GM18499 (cell line): ENCODE data around the gene PTAFR.

Experiments
- ATAC-seq: cut with Tn5 transposase; IDR thresholded peaks from one replicate; pipeline ENCODE4 v1.9.1; 2021; ENCODE audit warnings: moderate number of reproducible peaks; ENCODE audit not compliant: insufficient read depth, unreplicated experiment

Gene PTAFR, protein sequence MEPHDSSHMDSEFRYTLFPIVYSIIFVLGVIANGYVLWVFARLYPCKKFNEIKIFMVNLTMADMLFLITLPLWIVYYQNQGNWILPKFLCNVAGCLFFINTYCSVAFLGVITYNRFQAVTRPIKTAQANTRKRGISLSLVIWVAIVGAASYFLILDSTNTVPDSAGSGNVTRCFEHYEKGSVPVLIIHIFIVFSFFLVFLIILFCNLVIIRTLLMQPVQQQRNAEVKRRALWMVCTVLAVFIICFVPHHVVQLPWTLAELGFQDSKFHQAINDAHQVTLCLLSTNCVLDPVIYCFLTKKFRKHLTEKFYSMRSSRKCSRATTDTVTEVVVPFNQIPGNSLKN

DNA sequence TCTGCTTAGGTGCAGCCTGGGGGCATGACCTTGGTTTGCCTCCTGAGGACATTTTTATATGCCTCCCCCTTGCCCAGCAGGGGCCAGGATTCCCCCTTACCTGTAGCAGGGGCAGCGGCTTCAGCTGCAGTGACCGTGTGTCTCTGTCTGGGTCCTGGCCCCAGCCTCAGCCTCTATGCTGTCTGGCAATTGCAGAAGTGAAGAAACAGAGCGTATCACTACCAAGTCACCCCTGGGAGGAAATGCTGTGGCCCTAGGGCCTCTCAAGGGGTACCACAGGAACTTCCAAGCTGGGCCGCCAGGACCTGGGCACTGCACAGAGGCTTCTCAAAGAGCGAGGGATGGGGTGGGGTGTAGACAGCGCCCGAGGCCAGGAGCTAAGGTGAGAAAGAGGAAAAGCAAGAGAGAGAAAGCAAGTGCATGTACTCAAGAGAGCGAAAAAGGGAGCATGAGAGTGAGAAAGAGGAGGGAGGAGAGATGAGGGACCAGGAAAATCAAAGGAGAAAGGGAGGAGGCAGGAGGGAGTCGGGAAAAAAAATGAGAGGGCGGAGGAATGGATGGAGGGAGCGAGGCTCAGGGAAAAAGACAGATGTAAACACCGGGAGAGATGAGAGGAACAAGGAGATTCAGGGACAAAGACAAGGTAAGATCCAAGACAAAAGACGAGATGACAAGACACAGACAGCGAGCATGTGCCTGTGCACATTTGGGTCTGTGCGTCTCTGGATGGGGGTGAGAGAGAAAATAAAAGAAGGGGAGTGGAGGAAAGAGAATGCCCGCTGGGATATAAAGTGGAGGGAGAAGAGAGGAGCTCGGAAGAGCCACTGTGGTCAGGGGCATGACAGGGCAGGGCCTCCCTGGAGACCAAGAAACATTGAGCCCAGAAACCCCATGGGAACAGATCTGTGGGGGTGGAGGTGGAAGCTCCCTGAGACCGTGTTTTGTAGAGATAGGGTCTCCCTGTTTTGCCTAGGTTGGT is at the start of gene PTAFR:
Gene PTAFR, minus strand, starts transcription at position 199 of the 979 bp plus-strand sequence. CDS start 25,669 bp downstream, outside the sequence.
- ATAC-seq, result no peak

DNA sequence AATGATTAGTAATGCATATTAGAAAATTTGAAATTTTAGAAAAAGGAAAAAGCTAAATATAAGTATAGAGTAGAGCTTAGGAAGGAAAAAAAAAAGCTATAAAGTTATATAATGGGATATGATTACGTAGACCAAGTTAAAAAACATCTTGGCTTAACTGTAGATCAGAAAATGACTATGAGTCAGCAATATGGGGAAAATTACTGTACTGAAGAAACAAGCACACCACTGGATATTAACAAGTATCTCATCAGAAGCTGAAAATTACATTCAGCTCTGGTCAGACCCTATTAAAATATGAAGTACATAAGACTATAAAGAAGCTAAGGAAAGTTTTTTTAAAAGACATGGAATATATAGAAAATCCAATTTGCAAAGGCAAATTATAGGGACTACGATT is 36.8 kb upstream of the PTAFR start:
- ATAC-seq, result no peak

DNA sequence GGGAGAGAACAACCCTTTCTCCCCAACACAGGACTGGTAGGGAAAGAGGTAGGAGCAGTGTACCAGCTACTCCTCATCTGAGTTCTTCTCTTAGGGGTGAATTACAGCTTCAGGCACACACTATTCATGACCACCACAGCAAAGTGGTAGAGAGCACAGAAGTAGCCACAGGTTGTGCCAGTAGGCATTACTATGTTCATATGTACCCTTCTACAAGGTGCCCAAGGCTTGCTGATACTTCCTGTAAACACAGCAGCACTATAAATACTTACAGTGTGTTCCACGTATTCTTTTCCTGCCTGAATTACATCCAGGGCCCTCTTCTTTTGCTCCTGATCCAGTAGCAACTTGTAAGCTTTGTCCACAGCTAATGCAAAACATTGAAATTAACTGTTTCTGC is 33.2 kb upstream of the PTAFR start:
- no peak for ATAC-seq

DNA sequence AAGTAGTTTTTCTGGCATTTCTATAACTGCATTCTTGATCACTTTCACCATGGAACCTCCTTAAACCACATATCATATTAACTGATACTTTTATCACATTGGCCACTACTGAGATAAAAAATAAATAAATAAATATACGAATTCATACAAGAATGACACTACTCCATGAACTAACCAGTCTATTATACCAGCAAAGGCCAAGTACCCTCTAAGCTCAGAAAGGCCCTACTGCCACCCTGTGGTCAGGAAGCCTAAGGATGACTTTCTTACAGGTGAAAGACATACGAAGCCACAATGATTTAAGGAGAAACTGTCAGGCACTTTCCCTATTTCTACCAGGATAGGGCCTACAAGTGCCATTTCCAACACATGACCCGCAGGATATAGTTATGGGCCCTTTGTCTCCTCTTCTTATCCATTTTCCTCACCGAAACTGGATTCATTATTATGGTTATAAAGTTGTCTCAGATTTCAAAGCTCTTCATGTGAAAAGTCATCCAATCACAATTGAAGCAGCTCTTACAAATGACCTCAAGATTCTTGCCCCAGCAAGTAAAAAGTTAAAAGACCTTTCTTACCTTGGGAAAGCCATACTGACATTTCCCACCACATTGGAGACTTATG is 32.4 kb upstream of the PTAFR start:
- ATAC-seq, result no peak

DNA sequence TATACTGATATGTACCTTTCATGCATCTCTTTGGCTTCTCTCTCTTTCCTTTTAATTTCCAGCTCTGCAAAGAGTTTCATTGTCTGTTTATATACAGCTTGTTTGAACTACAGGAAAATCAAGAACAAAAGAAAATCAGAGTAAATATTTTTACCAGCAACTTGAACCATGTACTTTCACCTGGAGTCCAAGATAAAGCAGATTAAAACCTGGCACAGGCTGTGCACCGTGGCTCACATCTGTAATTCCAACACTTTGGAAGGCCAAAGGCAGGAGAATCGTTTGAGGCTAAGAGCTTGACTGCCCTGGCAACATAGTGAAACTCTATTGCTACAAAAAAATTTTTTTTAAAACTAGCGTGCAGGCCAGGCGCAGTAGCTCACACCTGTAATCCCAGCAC is 28.8 kb upstream of the PTAFR start:
- ATAC-seq, result no peak

DNA sequence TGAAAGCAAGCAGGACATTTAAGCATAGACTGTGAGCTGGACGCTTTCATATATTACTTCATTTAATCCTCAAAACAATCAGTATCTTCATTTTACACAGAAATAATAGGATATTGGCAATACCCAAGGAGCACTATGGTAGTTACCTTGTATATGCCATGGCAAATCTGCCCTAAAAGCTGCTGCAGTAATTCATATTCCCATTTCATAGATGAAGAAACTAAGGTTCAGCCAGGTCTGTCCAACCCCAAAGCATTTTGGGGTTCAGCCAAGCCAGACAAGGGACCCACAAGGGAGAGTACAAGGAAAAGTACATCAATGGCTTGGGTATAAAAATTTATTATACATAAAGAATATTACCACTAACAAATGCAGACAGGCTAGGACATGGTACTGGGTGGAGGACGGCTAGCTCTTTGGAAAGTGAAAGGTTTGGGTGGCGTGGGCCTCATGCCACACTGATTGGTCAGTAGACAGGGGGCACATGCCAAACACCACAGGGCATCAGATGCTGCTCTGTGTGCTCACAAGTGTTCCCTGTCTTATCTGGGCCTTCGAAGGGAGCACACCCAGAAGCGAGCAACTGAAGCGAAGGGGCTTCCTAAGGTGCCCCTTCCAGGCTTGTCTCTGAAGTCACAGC is 23.9 kb upstream of the PTAFR start:
- no peak for ATAC-seq

DNA sequence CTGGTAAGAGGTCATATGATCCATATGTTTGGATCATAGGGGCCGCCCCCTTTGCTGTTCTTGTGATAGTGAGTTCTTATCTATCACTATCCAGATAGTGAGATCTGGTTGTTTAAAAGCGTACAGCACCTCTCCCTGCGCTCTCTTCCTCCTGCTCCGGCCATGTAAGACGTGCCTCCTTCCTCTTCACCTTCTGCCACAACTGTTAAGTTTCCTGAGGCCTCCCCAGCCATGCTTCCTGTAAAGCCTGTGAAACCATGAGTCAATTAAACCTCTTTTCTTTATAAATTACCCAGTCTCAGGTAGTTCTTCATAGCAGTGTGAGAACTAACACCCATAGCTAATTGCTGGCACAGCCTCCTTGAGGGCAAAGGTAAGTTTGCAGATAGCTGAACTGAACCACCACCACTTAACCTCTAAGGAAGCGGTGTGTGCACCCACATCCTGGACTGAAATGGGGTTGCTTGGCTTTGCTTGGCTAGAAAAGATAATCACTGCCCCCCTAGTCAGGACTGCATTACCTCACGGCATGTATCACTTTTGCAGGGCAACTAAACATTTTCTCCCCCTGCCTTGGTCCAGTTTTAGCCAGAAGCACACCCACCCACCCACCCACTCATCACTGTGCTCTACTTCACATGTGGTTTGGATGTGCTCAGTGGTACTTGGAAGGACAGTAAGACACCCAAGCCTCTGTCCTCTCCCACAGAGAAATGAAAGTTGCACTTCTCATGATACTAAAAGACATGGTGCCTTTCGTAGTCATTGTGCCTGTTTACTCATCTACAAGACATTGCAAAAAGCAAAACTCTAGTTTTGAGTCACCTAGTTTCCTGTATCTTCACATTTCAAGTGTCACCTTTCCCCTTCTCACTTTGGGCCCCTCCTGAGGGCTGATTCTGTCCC is 23.1 kb upstream of the PTAFR start:
- ATAC-seq, result peak; percentile 65

DNA sequence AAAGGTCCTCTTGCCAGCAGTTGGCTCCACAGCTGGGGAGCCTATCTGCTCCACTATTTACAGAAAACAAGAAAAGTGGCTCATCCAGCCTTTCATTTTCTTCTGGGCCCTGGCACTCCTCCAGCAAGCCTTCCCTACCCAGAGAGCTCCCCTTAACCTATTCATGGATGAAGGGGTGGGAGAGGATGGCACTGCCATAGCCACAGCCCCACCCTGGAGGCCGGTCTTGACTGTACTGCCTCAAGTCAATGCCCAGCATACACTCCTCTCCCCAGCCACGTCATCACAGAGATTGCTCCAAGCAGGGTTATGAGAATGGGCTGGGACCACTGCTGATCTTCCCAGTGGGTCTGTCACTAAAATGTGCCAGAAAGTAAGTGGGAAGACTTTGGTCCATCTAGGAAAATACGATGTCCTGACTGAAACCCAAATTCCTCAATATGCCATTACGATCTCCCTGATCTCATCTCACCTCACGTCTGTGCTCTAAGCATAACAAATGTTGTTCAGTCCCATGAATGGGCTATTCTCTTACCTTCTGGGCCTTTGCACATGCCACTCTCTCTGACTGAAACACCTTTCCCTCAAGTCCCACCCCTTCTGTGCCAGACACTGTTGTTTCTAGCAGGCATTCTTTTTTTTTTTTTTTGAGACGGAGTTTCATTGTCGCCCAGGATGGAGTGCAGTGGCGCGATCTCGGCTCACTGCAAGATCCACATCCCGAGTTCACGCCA is 21.4 kb upstream of the PTAFR start:
- no peak for ATAC-seq

DNA sequence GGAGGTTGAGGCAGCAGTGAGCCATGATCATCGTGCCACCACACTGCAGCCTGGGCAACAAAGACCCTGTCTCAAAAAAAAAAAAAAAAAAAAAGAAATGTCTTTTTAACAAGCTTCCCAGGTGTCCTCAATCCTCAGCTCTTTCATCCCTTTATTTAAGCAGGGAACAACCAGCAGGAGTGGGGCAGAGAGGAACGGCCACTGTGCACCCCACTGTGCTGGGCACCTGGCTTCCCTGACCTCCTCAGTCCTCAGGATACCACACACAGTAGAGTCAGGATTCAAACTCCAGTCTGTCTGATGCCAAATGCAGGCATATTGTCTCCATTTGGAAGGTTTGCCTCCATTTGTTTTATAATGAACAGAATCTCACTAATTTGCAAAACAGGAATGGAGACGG is 19.8 kb upstream of the PTAFR start:
- no peak for ATAC-seq

DNA sequence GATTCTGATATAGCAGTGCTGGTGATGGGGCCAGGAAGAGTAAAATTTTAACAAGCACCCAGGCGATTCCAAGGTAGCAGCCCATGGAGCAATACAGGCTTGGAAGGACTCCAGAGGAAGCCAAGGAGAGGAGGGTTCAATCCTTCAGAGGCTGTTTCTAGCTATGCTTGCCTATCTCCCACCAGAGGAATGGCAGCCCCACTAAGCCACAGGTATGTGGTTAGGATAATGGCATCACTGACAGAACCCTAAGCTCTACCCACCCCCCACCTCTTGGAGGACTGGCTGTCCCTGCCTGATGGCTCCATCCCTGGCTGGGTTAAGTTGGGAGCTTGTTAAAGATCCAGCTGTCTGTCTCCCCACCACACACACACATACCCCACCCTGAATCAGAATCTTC is 19.3 kb upstream of the PTAFR start:
- no peak for ATAC-seq

DNA sequence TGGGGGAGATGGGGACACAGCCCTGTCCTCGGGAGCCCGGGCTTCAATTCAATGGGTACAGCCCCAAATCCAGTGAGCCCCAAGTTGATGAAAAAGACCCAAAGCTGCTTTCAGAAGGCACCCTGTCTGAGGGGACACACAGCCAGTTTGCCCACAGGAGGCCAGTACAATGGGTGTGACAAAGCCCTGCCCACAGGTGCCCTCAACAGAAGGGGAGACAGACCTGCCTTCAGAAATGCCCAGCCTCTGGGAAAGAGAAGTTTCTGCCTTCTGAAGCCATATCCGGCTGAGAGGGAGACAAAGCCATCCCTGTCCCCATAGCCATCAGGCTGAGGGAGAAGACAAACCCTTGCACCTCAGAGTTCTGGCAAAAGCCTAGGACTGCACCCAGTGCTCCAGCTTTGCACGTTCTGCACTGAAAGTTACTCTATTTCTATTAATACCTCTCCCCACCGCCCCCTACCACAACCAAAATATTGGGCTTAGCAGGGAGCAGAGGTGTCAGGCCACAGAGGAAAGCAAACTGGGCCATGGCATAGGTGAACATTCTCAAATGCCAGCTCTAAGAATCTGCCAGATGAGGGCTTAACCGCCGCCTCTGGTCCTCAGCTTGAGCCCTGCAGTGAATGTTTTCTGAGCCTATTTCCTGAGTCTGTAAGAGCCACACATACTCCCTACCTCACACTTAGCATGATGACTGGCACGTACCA is 18.0 kb upstream of the PTAFR start:
- no peak for ATAC-seq

DNA sequence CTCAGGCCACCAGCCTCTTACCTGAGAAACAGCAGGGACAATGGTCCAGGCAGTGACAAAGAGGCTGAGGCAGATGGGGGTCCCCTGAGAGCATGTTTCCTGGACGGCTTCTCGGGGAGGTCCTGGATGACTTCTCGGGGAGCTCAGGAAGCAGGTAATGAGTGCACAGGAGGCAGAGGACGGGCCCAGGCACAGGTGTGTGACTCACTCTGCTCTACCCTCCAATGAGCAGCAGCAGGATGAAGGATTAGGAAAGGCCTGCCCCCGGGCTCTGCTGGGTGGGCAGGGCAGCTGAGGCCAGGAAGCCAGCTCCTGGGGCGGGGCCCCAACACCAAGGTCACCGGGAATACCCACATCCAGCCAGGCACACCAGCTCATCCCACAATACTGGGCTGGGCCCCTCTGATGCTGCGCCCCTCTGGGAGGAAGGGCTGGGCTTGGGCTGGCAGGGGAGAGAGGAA is 17.2 kb upstream of the PTAFR start:
- ATAC-seq, result no peak

DNA sequence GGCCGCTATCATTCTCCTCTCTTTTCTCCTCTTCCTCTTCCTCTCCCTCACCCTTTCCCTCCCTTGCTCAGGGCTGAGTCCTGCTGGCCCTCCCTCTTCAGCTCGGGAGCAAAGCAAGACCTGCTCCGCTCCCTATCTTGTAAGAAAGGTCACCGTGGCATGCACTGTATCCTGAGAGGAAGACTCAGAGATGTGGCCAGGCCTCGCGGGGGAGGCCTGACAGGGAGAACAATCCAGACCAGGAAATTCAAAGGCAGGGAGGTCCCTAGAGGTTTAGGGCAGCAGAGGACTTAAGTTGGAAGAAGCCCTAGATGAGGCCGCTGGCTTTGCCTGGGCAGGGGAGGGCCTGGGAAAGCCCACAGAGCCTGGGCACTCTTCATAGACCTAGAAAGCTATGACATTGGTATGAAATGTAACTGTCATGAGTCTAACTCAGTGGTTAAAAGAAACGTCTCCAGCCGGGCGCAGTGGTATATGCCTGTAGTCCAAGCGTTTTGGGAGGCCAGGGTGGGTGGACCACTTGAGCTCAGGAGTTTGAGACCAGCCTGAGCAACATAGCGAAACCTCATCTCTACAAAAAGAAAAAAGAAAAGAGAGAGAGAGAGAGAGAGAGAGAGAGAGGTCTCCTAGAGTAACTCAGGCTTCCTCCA is 14.6 kb upstream of the PTAFR start:
- ATAC-seq, result no peak

DNA sequence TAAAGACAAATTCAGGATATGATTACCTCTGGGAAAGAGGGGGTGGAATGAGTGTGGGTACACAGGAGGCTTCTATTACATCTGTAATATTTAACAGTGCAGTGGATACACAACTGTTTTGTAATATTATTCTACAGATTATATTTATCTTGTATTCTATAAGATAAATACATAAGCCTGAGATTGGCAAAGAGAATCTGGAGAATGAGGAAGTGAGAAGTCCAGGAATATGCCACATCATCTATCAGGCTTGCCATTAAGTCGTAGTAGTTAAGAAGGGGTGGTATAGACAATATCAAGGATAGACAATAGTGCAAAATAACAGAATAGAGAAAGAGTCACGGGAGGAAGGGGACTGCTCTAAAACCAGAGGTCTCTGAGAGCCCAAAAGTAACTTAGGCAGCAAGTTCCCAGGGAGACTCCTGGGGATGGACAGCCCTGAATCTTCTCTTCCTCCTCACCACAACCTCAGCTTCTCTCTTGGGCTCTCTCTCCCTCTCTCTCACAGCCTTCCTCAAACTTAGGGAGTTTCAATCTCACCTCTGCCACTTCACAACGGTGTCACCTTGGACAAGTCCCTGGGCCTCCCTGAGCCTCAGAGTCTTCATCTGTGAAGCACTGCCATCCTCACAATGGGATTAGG is 14.0 kb upstream of the PTAFR start:
- no peak for ATAC-seq

DNA sequence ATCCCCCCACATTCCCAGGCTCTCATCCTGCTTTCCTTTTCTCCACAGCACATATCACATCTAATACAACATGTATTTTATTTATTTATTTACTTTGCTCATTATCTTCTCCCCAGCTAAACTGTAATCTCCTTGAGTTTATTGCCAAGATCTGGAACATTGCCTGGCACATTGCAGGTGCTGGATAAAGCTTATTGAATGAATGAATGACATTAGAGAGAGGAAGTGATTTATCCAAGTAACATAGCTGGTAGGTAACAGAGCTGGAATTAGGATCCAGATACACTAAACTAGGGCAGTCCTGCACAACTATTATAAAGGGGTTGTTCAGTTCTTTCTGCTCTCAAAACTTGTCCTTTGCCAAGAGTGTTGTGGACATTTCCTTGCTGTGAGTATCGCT is 8.6 kb upstream of the PTAFR start:
- no peak for ATAC-seq

DNA sequence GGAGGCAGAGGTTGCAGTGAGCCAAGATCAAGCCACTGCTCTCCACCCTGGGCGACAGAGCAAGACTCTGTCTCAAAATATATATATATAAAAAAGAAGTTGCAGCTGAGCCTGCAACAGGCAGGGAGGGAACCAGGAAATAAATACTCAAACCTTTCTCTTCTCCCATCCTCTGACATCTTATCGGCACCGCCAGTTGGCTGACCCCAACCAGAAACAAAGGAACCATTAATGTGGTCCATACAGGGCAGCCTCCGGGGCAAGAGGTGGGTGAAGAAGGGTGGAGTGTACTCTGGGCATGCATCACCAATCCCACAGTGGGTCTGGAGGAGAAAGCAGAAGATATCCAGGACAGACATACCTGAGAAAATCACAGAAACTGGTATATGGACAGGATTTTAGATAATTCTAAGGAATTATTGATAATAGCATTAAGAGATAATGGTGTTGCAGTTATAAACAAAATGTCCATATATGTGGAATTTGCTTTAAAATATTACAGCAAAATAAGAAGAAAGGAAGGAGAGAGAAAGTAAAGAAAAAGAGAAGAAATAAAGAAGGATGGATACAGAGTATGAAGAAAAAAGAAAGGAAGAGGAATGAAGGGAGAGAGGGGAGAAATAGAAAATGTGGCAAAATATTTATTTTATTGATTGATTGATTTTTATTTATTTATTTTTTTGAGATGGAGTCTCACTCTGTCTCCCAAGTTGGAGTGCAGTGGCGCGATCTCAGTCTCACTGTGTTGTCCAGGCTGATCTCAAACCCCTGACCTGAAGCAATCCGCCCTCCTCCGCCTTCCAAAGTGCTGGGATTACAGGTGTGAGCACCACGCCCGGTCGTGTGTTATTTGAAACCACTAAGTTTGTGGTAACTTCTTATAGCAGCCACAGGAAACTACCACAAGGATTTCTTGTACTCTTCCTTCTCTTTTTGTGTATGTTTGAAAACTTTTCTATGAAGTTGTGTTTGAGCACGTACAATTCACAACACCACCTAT is 4.1 kb upstream of the PTAFR start:
- no peak for ATAC-seq
